Right forelimb (tissue), 1 donor: ENCODE data around the gene GOLGA8M.
"Not testable (repeated sequence)": the region's sequence is repeated elsewhere in the genome, so short reads cannot be mapped to it uniquely, and the experiment has no call there.

Source experiments
- DNase-seq: peaks from one replicate; pipeline ENCODE4 v3.0.0-alpha.2; 2018

The GOLGA8M gene

DNA sequence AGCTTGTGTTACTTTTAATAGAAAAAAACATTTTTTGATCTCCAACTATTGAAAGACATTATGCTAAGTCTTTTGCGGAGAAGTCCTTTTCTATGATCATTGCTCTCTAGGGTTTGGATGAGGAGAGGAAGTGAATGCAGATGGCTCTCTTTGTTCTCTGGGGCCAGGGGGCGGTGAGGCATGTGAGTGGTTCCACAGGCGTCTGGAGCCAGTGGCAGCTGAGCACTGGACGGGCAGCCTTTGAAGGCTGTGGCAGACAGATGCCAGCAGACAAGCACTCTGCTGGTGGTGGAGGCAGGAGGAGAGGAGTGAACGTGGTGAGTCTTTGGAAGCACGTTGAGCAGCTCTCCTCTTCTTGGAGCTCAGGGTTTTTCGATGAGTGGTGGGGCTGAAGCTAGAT is 51.5 kb downstream of the GOLGA8M start:
- not testable (repeated sequence) for DNase-seq

DNA sequence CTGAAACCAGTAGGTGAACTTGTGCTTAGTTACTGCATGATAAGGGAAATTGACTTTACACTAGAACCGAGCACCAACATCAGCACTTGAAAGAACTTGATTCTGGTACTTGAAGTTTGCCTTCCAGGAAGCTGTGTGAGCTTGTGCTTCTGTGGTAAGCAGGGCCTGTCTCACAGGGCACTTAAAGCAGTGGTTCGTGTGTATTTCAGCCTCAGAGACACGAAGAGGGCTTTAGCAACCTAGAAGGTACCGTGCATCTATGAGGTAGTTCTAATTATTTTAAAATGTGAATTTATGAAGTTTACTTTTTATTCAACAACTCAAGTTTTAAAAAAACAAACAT is 56.2 kb downstream of the GOLGA8M start:
- DNase-seq: not testable (repeated sequence)

DNA sequence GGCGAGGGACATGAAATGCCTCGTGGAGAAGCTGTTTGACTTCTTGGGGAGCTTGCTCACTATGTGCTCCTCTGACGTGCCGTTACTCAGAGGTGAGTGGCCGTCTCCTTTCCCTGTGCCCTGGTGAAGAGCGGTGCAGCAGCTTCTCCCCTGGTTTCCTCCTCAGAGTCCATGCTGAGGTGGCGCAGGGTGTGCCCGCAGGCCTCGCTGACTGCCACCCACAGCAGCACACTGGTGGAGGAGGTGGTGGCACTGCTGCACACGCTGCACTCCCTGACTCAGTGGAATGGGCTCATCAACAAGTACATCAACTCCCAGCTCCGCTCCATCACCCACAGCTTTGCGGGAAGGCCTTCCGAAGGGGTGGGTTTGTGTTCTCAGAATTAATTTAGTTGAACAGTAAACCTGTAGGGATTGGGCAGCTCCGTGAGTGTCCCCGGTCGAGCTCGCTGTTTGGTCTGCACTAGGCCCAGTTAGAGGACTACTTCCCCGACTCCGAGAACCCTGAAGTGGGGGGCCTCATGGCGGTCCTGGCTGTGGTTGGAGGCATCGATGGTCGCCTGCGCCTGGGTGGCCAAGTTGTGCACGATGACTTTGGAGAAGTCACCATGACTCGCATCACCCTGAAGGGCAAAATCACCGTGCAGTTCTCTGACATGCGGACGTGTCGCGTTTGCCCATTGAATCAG is 56.7 kb downstream of the GOLGA8M start:
- not testable (repeated sequence) for DNase-seq

DNA sequence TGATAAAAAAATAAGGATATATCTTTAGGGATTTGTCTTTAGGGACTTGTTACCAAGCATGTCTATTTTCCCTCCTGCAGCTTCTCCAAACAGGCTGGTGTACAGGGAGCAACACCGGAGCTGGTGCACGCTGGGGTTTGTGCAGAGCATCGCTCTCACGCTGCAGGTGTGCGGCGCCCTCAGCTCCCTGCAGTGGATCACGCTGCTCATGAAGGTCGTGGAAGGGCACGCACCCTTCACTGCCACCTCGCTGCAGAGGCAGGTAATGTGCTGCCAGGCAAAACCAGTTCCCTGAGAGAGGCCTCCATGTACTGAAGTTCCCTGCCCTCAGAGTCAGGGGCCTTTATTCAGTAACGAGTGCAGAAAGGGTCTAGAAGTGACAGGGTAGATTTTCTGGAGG is 58.0 kb downstream of the GOLGA8M start:
- not testable (repeated sequence) for DNase-seq

DNA sequence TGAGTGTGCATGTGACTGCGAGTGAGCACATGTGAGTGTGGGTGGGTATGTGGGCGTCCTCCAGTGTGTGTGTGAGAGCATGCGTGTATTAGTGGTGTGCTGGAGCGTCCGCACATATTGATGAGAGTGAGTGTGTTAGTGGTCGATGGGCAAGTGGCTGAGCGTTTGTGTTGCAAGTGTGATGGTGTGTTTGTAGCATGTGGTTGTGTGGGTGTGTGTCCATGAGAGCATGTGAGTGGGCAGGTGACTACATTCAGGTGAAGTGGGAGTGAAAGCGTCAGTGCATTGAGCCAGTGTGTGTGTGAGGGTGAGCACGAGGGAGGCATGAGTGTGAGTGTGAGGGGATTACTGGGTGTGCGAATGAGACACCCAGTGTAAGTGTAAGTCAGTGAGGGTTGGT is 59.7 kb downstream of the GOLGA8M start:
- not testable (repeated sequence) for DNase-seq
